Endothelial cell of umbilical vein (primary cell): ENCODE data around the gene SCN10A. TPM values are rescaled to one million over a fixed set of nuclear protein-coding genes. Genes with fewer than 3 reads are reported as not detected.

Experiments
- BruUV-seq: library from RNA; stranded (reverse); fragments of 400-500 nt; replicated peaks from 2 replicates; lab custom pipeline; 2021; lab: Mats Ljungman, UMichigan
- CTCF ChIA-PET: fragments of 300-600, 350-600 bp; sonication (Branson Sonifier 250); formaldehyde crosslinking; loops from one replicate; lab custom pipeline; 2021; ENCODE audit warnings: antibody characterized with exemption, inconsistent platforms; lab: Charles Lee
- POLR2A ChIA-PET: fragments of 300-600, 350-600 bp; sonication (Branson Sonifier 250); formaldehyde crosslinking; loops from one replicate; lab custom pipeline; 2021; ENCODE audit warnings: antibody characterized with exemption, inconsistent platforms; lab: Charles Lee
- DNase-seq: peaks from one replicate; pipeline ENCODE4 v3.0.0-alpha.2; 2011; ENCODE audit warnings: low read depth, low spot score
- FAIRE-seq: peaks from 2 replicates; lab custom pipeline; 2011; peaks lifted over from hg19 to GRCh38; lab: Jason Lieb, UNC
- H2AFZ ChIP-seq: 2 replicates; pipeline ENCODE4 v1.6.0; 2012; ENCODE audit warnings: low read depth, low read length, control low read depth, inconsistent platforms
- H3K27ac ChIP-seq: 2 replicates; pipeline ENCODE4 v1.5.1; 2011; ENCODE audit warnings: low read depth, mild to moderate bottlenecking, control low read depth, low read length, moderate library complexity; ENCODE audit not compliant: insufficient read depth
- H3K27me3 ChIP-seq, 2 experiments: 2 replicates each; pipeline versions ENCODE4 v1.6.0 to v1.6.1; 2011; ENCODE audit warnings: low read length in 2 of 2, mixed read lengths in 1 of 2; ENCODE audit not compliant: control insufficient read depth in 2 of 2, insufficient read depth in 2 of 2
- H3K36me3 ChIP-seq, 2 experiments: 2 replicates in 1 of 2; 3 replicates in 1 of 2; pipeline ENCODE4 v1.5.1; 2011; ENCODE audit warnings: low read length in 2 of 2, mild to moderate bottlenecking in 1 of 2, moderate library complexity in 1 of 2; ENCODE audit not compliant: control insufficient read depth in 2 of 2, insufficient read depth in 2 of 2; ENCODE audit errors: extremely low read depth in 1 of 2
- H3K4me1 ChIP-seq: 3 replicates; pipeline ENCODE4 v1.5.1; 2011; ENCODE audit warnings: mild to moderate bottlenecking, low read length; ENCODE audit not compliant: control insufficient read depth, insufficient read depth; ENCODE audit errors: extremely low read depth
- H3K4me2 ChIP-seq: 2 replicates; pipeline ENCODE4 v1.6.1; 2011; ENCODE audit warnings: low read length, control low read depth, mixed read lengths; ENCODE audit not compliant: insufficient read depth
- H3K4me3 ChIP-seq, 3 experiments: fragments of 200-600 bp in 1 of 3; sonication (generic), shearing (Covaris generic) in 1 of 3; replicated peaks in 1 of 3; 2 replicates each; pipeline ENCODE4 v1.5.1; 2011 to 2016; ENCODE audit warnings: control low read depth in 3 of 3, low read length in 3 of 3, mild to moderate bottlenecking in 2 of 3, inconsistent platforms in 1 of 3, low read depth in 1 of 3, moderate library complexity in 1 of 3; ENCODE audit not compliant: insufficient read depth in 1 of 3
- H3K79me2 ChIP-seq: 2 replicates; pipeline ENCODE4 v1.6.0; 2012; ENCODE audit warnings: low read length, inconsistent platforms; ENCODE audit not compliant: control insufficient read depth, insufficient read depth
- H3K9ac ChIP-seq: replicated peaks from 2 replicates; pipeline ENCODE3; 2011; ENCODE audit warnings: low read length, control low read depth; ENCODE audit not compliant: insufficient read depth; ENCODE audit errors: extremely low read depth
- H3K9me1 ChIP-seq: replicated peaks from 3 replicates; pipeline ENCODE4 v1.6.0; 2011; ENCODE audit warnings: mild to moderate bottlenecking, low read length; ENCODE audit not compliant: control insufficient read depth, insufficient read depth; ENCODE audit errors: extremely low read depth
- H3K9me3 ChIP-seq: replicated peaks from 2 replicates; pipeline ENCODE4 v1.5.1; 2012; ENCODE audit warnings: low read length, inconsistent platforms; ENCODE audit not compliant: control insufficient read depth, insufficient read depth
- H4K20me1 ChIP-seq: replicated peaks from 2 replicates; pipeline ENCODE3; 2011; ENCODE audit warnings: mild to moderate bottlenecking, low read length; ENCODE audit not compliant: control insufficient read depth, insufficient read depth; ENCODE audit errors: extremely low read depth
- CTCF ChIP-seq, 2 donors: IDR thresholded peaks; 1 replicate in 1 of 2; 2 replicates in 1 of 2; pipeline ENCODE4 v1.5.1; 2011; ENCODE audit warnings: low read length in 2 of 2, mild to moderate bottlenecking in 2 of 2, moderate library complexity in 2 of 2, control low read depth in 1 of 2, inconsistent platforms in 1 of 2, low read depth in 1 of 2; ENCODE audit not compliant: insufficient read depth in 1 of 2; ENCODE audit errors: extremely low read depth in 1 of 2
- MAX ChIP-seq: IDR thresholded peaks from 2 replicates; pipeline ENCODE4 v1.6.1; 2011; ENCODE audit not compliant: insufficient read depth, insufficient read length
- POLR2A ChIP-seq: IDR thresholded peaks from 2 replicates; pipeline ENCODE4 v1.6.1; 2012; ENCODE audit warnings: low read depth, mild to moderate bottlenecking, control low read depth, low read length
- dilution Hi-C: fragments of 300-500 bp; cut with MboI; formaldehyde crosslinking; loops from one replicate; pipeline ENCODE4 v1.15.0; 2019; ENCODE audit warnings: low sequenced_read_pairs; ENCODE audit not compliant: extremely low pct_ligation_motif_present
- intact Hi-C: fragments of 100-400 bp; cut with micrococcal nuclease; formaldehyde crosslinking; loops from one replicate; pipeline ENCODE4 v1.10.0; 2022
- polyA plus RNA-seq, 4 experiments: library from polyadenylated mRNA; depleted of rRNA in 3 of 4; stranded (reverse) in 3 of 4; unstranded in 1 of 4; fragments of >200 nt; gene quantifications; 2 replicates each; pipeline versions ENCODE4 v1.2.1 to v1.2.3, GENCODE V29; 2011 to 2012; ENCODE audit warnings: missing spikeins in 1 of 4
- total RNA-seq: library from RNA; stranded (reverse); gene quantifications from 2 replicates; pipeline ENCODE4 v1.2.3, GENCODE V29; 2021

The SCN10A gene
- total and polyA plus RNA-seq, 2 donors (not counting 3 experiments of a cell fraction or from before 2014, with no cell fraction given), result 0.07 TPM; not detected in 1

GRCh38 chr3:38655708-38656300, 160.2 kb downstream of the SCN10A start:
- H3K9me1 ChIP-seq, result no peaks in the 10 kb centered on the region
- CTCF ChIA-PET, result interaction anchor here (0.6 to 14.0 kb wide), 22 partner anchors 9 to 491 kb away, joined by 3 to 455 read pairs (median 4); partner anchors contain the start of genes EXOG, OXSR1 and XYLB
- BruUV-seq, result no TSS peak
- no peaks in the 10 kb centered on the region for H3K36me3 ChIP-seq
- H3K9me3 ChIP-seq, result no peaks in the 10 kb centered on the region
- DNase-seq, result peak; percentile 39
- no peaks in the 10 kb centered on the region for H3K4me1 ChIP-seq
- no peaks in the 10 kb centered on the region for H3K79me2 ChIP-seq
- TF ChIP-seq POLR2A, result no peak
- peak; percentile 34 to 52 for TF ChIP-seq CTCF (IDR thresholded peaks at IDR 0.05; ENCODE audit: extremely low read depth in 1 of 2, insufficient read depth in 1 of 2, low read depth in 1 of 2, low read length in 2 of 2)
- no peak for TF ChIP-seq MAX
- POLR2A ChIA-PET, result no interaction called here
- peak; percentile 56 for FAIRE-seq
- H3K4me2 ChIP-seq, result no peak overlapping the region
- H3K27ac ChIP-seq, result no peak overlapping the region
- H3K27me3 ChIP-seq, result peaks cover 20 to 22% of the 10 kb centered on the region in 2 experiments
- dilution Hi-C loops, result no loop called here
- no peak overlapping the region for H3K9ac ChIP-seq
- no peak overlapping the region for H2AFZ ChIP-seq
- intact Hi-C loops, result loop anchor here (1.0 to 10.0 kb wide), 3 partner anchors 135 to 521 kb away; partner anchors contain the start of genes ACAA1, MYD88 and XYLB
- H4K20me1 ChIP-seq, result no peaks in the 10 kb centered on the region
- no peak overlapping the region for H3K4me3 ChIP-seq
